Left cardiac atrium (tissue), 4 donors: ENCODE results near the gene LRRC2. TPM values are rescaled to one million over a fixed set of nuclear protein-coding genes. Genes with fewer than 3 reads are reported as not detected.
"Not testable (repeated sequence)": the region's sequence is repeated elsewhere in the genome, so short reads cannot be mapped to it uniquely, and the experiment has no call there.

Source experiments
- ATAC-seq, 2 donors: fragments of 200-7000 bp; cut with Tn5 transposase; one replicate each; pipeline ENCODE4 v1.9.1; 2020; ENCODE audit warnings: mild to moderate bottlenecking in 2 of 2, moderate library complexity in 2 of 2
- DNase-seq: peaks from one replicate; pipeline ENCODE4 v3.0.0-alpha.2; 2020
- intact Hi-C, 2 donors: fragments of 100-400 bp; cut with DNase I; formaldehyde crosslinking; loops; one replicate each; pipeline versions ENCODE4 v1.14.1 to v1.15.1; 2022 to 2023
- long read RNA-seq: library from polyadenylated mRNA; unstranded; transcript quantifications from one replicate; pipeline ENCODE4 v2.0.0, GENCODE V29; 2021
- total RNA-seq, 2 donors: library from RNA; stranded (reverse); fragmentation: NEBNext Ultra II Directional; extraction: Animal tissue kit (Norgen Biotek cat#: 25700); gene quantifications; one replicate each; pipeline ENCODE4 v1.2.1, GENCODE V29; 2021
- donor health status: DM: no; HTN: yes; CAD: no.
- donor health status: DM: no; HTN: yes; CAD: no; lungs with severe emphysema.
- donor health status: DM: yes; HTN: yes; CAD: no.
- donor health status: Dilated cardiomyopathy.

LRRC2 gene
- total RNA-seq = 10 to 100 TPM; 14.3 to 20.5 TPM
- long read RNA-seq, full-length matches to known transcripts = 38 of 46 reads
- long read RNA-seq, partial matches to known transcripts = 0 of 46 reads
- long read RNA-seq, other reads (novel, unspliced or antisense) = 8 of 46 reads

- peak; percentile 83 to 94 for ATAC-seq
- intact Hi-C loops = no loop called here
- peak; percentile 62 for DNase-seq
Measured at GRCh38 chr3:46566040-46566641, at the start of gene LRRC2. Gene LRRC2 (minus strand): TSS chr3:46566302. CDS start chr3:46551591, 14,711 bp downstream.

GRCh38 chr3:46615050-46615775, 49.1 kb upstream of the LRRC2 start:
- intact Hi-C loops = no loop called here
- DNase-seq = no peak
- ATAC-seq = no peak

- ATAC-seq = no peak
- intact Hi-C loops = no loop called here
- DNase-seq = no peak
Measured at GRCh38 chr3:46614431-46614830, 48.3 kb upstream of the LRRC2 start.

- intact Hi-C loops = no loop called here
- ATAC-seq (no peak), DNase-seq (no peak)
Measured at GRCh38 chr3:46613313-46614005, 47.4 kb upstream of the LRRC2 start.

- peak; percentile 81 to 87 for ATAC-seq
- peak; percentile 35 for DNase-seq
- intact Hi-C loops = no loop called here
Measured at GRCh38 chr3:46612324-46612723, 46.2 kb upstream of the LRRC2 start, which contains the start of gene FAM240A. Gene FAM240A (plus strand): TSS chr3:46612525. CDS start chr3:46612684, 159 bp downstream.

GRCh38 chr3:46609944-46610722, 44.0 kb upstream of the LRRC2 start:
- DNase-seq (no peak), ATAC-seq (no peak)
- intact Hi-C loops = no loop called here

GRCh38 chr3:46609212-46609721, 43.2 kb upstream of the LRRC2 start:
- ATAC-seq (no peak), DNase-seq (no peak)
- intact Hi-C loops = no loop called here

GRCh38 chr3:46607603-46608028, 41.5 kb upstream of the LRRC2 start:
- no peak for DNase-seq
- ATAC-seq = peak in 1 of 2 donors; percentile 54
- intact Hi-C loops = no loop called here

- no peak for ATAC-seq
- no peak for DNase-seq
- intact Hi-C loops = no loop called here
Measured at GRCh38 chr3:46604127-46604526, 38.0 kb upstream of the LRRC2 start.

GRCh38 chr3:46603446-46604046, 37.4 kb upstream of the LRRC2 start:
- ATAC-seq (no peak), DNase-seq (no peak)
- intact Hi-C loops = no loop called here

GRCh38 chr3:46599590-46599989, 33.5 kb upstream of the LRRC2 start:
- DNase-seq = no peak
- ATAC-seq = no peak
- intact Hi-C loops = no loop called here

GRCh38 chr3:46595819-46596314, 29.8 kb upstream of the LRRC2 start:
- intact Hi-C loops = no loop called here
- no peak for DNase-seq
- ATAC-seq = no peak

- intact Hi-C loops = no loop called here
- ATAC-seq (no peak), DNase-seq (no peak)
Measured at GRCh38 chr3:46594723-46595122, 28.6 kb upstream of the LRRC2 start.

- DNase-seq = no peak
- intact Hi-C loops = no loop called here
- ATAC-seq = no peak
Measured at GRCh38 chr3:46593979-46594378, 27.9 kb upstream of the LRRC2 start.

- DNase-seq = no peak
Measured at GRCh38 chr3:46593274-46593862, 27.3 kb upstream of the LRRC2 start.

GRCh38 chr3:46587268-46587667, 21.2 kb upstream of the LRRC2 start:
- intact Hi-C loops, DNase-seq: not testable (repeated sequence)

More at GRCh38 chr3:46593274-46593862, 27.3 kb upstream of the LRRC2 start:
- intact Hi-C loops = no loop called here
- no peak for ATAC-seq

GRCh38 chr3:46586738-46587246, 20.7 kb upstream of the LRRC2 start:
- intact Hi-C loops = no loop called here
- no peak for ATAC-seq
- no peak for DNase-seq

More at GRCh38 chr3:46587268-46587667, 21.2 kb upstream of the LRRC2 start:
- not testable (repeated sequence) for ATAC-seq
